SU-DHL-6 (cell line): Measurements from ENCODE around the gene SDK2.

ENCODE experiments used
- CTCF ChIP-seq: fragments of 200-600 bp; sonication (generic); IDR thresholded peaks from one replicate; pipeline ENCODE4 v1.5.1; 2017; ENCODE audit warnings: antibody characterized with exemption, mild to moderate bottlenecking, low read length, moderate library complexity; ENCODE audit not compliant: insufficient read depth, poor library complexity, severe bottlenecking
- EZH2phosphoT487 ChIP-seq: fragments of 200-600 bp; sonication (generic), shearing (Covaris generic); conservative IDR thresholded peaks from 2 replicates; pipeline ENCODE4 v1.6.1; 2018; ENCODE audit warnings: mild to moderate bottlenecking, antibody characterized with exemption, low read length, moderate library complexity, mixed read lengths

DNA sequence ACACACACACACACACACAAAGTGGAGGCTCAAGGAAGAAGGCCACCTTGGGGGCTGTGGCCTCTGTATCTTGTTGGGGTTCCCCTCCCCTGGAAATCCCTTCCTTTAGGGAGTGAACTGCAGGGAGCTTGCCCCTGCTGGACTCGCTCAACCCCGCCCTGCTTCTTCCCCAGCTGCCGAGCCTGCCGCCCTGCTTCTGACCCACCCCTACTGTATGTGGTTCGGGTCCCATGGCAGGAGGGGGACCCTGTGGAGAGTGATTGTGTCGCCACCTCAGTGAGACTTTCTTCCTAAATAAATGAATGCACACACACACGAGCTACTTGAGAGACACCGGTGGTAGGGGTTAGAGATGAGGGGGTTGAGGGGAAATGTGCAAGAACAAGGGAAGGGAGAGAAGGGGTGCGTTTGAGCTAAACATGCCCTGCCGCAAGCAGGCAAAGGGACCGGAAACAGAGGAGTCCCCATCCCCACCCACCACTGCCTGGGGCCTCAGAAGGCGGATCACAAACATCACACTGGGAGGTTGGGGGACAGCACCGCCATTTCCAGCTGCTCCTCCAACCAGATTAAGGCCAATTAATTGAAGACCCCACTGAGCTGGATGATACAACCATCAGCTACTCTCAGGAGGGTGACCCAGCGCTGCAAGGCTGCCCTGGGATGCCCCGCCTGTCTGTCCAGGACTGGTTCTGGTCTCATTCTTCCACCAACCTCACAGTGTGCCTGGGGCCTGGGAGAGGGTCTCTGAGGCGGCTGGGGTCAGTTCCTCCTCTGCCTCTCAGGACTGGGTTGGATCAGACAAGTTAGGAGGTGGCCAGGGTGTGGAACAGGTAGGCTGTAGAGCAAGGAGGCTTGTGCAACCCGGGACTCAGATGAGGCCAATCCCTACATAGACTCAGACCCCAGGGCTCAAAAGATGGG lies 98.9 kb downstream of the SDK2 start:
- TF ChIP-seq CTCF (no peak), EZH2phosphoT487 (no peak)
